Small intestine (tissue), 7 donors: ENCODE data around the gene ERAP2. TPM values are rescaled to one million over a fixed set of nuclear protein-coding genes. Genes with fewer than 3 reads are reported as not detected.
A peak's percentile ranks its signal among the peaks of the same experiment; 100 is the strongest.

Experiments
- DNase-seq, 2 donors: peaks; one replicate each; pipeline versions ENCODE4 v3.0.0 to v3.0.0-alpha.2; 2013
- FAIRE-seq: peaks from 2 replicates; lab custom pipeline; 2012; peaks lifted over from hg19 to GRCh38; lab: Jason Lieb, UNC
- H3K27ac ChIP-seq, 3 donors: one replicate each; pipeline ENCODE4 v1.5.1; 2013; ENCODE audit warnings: low read length in 2 of 3, mild to moderate bottlenecking in 2 of 3, control low read depth in 1 of 3, inconsistent platforms in 1 of 3, low read depth in 1 of 3, moderate library complexity in 1 of 3
- H3K27me3 ChIP-seq, 3 donors: one replicate each; pipeline ENCODE4 v1.6.1; 2013; ENCODE audit warnings: low read length in 3 of 3, inconsistent platforms in 1 of 3; ENCODE audit not compliant: control insufficient read depth in 3 of 3, insufficient read depth in 3 of 3
- H3K36me3 ChIP-seq, 3 donors: one replicate each; pipeline ENCODE4 v1.6.1; 2013; ENCODE audit warnings: low read length in 3 of 3, inconsistent platforms in 1 of 3, low read depth in 1 of 3, mild to moderate bottlenecking in 1 of 3, moderate library complexity in 1 of 3; ENCODE audit not compliant: control insufficient read depth in 3 of 3, insufficient read depth in 2 of 3
- H3K4me1 ChIP-seq, 3 donors: one replicate each; pipeline ENCODE4 v1.6.1; 2013; ENCODE audit warnings: low read length in 2 of 3, inconsistent platforms in 1 of 3, low read depth in 1 of 3, mild to moderate bottlenecking in 1 of 3, moderate library complexity in 1 of 3; ENCODE audit not compliant: control insufficient read depth in 3 of 3, insufficient read depth in 2 of 3
- H3K4me3 ChIP-seq, 3 donors: one replicate each; pipeline ENCODE4 v1.5.1; 2013; ENCODE audit warnings: low read length in 3 of 3, control low read depth in 1 of 3, inconsistent platforms in 1 of 3, low read depth in 1 of 3, mild to moderate bottlenecking in 1 of 3, moderate library complexity in 1 of 3
- H3K9me3 ChIP-seq, 2 donors: one replicate each; pipeline ENCODE4 v1.6.1; 2013; ENCODE audit warnings: low read depth in 1 of 2, low read length in 1 of 2; ENCODE audit not compliant: control insufficient read depth in 2 of 2, insufficient read depth in 1 of 2
- WGBS, 3 donors: extraction: QIAGEN DNeasy Blood & Tissue Kit; methylation state at CpG; one replicate each; pipeline ENCODE4 v1.1.7; 2013; 5-methylcytosine and 5-hydroxymethylcytosine counted together
- polyA plus RNA-seq, 4 donors: library from polyadenylated mRNA; stranded (reverse) in 3 of 4; unstranded in 1 of 4; fragments of 200-250 nt in 3 of 4; fragments of 120-200 nt in 1 of 4; gene quantifications; one replicate each; pipeline versions ENCODE4 v1.2.1 to v1.2.3, GENCODE V29; 2013
- donor health status: healthy with polysubstance abuse.
- donor health status: control.
- donor health status: control.
- donor health status: Bipolar disorder and iron deficiency.
- donor health status: healthy.

ERAP2 gene
- polyA plus RNA-seq, 4 donors = 4.1 to 43.3 (median 6.0) TPM

DNA sequence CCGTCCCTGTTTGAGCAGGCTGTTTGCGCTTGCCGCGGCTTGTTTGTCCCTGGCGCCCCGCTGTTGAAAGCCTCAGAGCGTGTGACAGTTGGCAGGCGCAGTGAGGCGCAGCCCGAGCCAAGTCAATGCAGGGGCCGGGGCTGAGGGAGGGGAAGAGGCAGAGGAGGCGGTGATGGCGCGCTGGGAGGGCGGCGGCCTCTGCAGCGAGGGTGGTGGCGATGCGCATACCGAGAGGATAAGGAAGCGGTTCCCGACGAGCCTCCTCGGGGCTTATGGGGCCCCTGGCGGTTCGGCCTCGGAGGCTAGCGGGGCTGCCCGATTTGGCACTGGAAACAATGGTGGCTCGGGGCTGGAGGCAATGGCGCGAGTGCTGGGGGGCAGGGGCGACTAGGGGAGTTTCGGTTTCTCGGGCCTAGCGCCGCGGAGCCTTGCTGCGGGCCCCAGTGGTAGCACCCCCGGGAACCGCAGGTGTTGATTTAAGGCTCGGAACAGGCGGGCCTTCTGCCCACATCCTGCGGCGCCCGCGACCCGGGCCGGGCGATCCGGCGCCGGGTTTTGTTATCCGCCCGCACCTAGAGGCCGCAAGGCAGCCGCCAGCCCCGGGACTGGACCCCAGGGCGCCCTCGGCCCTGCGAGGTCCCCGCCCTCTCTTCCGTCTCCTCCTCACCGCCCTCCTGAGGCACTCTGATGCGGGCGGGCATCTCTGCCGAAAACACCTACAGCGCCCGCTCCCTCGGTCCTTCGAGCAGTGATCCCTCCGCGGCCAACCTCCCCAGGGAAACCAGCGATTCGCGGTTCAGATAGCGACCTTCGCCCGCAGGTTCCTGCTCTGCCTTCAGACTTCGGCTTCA, 58.6 kb downstream of the ERAP2 start:
- Histone ChIP-seq H3K27me3 (no peaks in the 10 kb centered on the region), H3K4me1 (peaks cover 0 to 12% (median 9%) of the 10 kb centered on the region in 3 donors), H3K36me3 (no peaks in the 10 kb centered on the region), H3K9me3 (no peaks in the 10 kb centered on the region), H3K27ac (peak overlapping the region; percentile 92 to 97 (median 93)), H3K4me3 (peak overlapping the region; percentile 79 to 98 (median 81))
- FAIRE-seq (no peak), DNase-seq (peak; percentile 95 to 98)
- 0% methylated on average over 58 to 80 of the region's 80 CpGs for WGBS, 3 donors

DNA sequence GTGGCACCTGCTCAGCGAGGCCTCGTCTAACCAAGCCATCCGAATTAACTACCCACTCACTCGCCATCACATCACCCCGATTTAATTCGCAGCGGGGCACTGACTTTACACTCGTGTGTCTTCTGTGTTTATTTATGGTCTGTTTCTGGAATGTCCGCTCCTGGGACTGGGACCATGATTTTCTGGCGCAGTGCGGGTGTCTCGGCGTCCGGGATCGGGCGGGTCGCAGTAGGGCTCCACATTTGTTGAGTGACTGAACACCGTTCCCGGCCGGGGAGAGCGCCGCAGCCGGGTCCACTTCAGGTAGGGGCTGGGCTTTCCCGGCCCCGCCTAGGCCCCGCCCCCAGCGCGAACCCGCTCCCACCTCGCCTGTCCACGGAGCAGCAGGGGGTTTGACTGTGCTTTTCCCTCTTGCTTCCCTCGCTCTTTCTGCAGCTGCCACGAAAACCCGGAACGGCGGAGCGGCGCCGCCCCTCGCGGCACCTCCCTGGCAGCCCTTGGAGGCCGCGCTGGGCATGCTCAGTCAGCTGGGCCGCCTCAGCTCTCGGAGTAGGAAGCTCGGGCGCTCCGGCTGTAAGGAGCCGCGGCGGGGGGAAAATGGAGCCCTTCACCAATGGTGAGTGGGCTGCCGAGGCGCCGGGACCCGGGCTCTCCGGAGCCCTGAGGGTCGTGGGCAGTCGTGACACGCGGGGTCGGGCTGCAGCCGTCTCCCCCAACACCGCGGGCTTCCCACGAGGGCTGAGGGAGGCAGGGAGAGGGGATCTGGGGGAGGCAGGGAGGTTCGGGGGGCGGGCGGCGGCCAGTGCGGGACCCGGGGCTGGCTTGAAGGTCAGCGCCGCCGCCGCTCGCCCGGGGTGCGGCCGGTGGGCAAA, 59.5 kb downstream of the ERAP2 start, which contains the start of gene LNPEP:
Gene LNPEP (plus strand): TSS at position 522 of the 872 bp plus-strand sequence. CDS start 76 bp downstream, at position 598.
- H3K4me1 ChIP-seq = peaks cover 0 to 12% (median 9%) of the 10 kb centered on the region in 3 donors
- FAIRE-seq = no peak
- 0% methylated on average over 55 to 79 of the region's 79 CpGs for WGBS, 3 donors

DNA sequence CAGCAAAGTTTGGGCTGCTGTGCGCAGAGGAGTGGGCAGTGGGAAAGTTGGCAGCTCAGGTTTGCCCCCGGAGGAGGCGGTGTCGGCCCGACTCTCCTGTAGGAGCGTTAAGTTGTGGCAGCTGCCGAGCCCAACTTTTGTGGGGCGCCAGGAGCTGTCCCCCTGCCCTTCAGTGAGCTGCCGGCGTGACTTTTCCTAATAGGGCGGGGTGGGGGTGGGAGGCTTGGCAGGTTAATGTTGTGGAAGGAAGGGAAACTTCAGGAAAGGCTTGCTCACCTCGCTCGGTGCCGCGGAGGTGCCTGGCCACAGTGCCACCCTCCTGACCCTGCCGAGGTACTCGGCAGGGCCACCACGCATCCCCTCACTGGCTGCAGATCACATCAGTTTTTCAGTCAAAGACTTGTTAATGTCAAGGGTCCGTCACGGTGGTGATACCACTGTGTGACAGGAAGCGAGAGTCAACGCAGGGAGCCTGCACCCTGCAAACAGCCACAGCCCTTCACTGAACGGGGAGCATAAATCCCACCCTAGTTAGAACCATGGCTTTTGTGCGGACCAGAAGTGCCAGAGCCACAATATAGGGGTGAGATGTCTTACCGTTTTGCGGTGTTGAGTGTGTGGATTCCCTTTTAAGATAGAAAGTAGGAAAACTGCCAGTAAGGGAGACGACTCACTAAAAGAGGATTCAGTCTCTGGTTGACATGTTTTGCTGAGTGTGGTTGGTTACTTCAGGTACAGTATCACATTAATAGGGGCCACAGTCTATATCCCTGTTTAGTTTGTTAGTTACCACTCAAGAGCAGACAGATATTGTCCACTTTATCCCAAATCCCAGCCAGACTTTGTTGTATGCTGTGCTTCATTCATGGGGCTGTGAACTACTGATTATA, 60.4 kb downstream of the ERAP2 start:
- no peaks in the 10 kb centered on the region for H3K27me3 ChIP-seq
- DNase-seq (peak; percentile 54 to 74), FAIRE-seq (no peak)
- H3K4me1 ChIP-seq = peaks cover 0 to 12% (median 9%) of the 10 kb centered on the region in 3 donors
- H3K27ac ChIP-seq = peak overlapping the region; percentile 92 to 97 (median 93)
- H3K4me3 ChIP-seq = peak overlapping the region; percentile 79 to 98 (median 81)
- H3K36me3 ChIP-seq = peaks cover 0 to 2% (median 0%) of the 10 kb centered on the region in 3 donors
- 0% methylated on average over 25 to 27 of the region's 27 CpGs for WGBS, 3 donors
- no peaks in the 10 kb centered on the region for H3K9me3 ChIP-seq

More for the DNA sequence above, 59.5 kb downstream of the ERAP2 start, which contains the start of gene LNPEP:
- Histone ChIP-seq H3K4me3 (peak within 1 kb of the TSS; percentile 79 to 98 (median 81)), H3K36me3 (no peaks in the 10 kb centered on the region), H3K9me3 (no peaks in the 10 kb centered on the region), H3K27ac (peak within 1 kb of the TSS; percentile 92 to 97 (median 93)), H3K27me3 (no peaks in the 10 kb centered on the region)
- peak; percentile 98 to 99 for DNase-seq

DNA sequence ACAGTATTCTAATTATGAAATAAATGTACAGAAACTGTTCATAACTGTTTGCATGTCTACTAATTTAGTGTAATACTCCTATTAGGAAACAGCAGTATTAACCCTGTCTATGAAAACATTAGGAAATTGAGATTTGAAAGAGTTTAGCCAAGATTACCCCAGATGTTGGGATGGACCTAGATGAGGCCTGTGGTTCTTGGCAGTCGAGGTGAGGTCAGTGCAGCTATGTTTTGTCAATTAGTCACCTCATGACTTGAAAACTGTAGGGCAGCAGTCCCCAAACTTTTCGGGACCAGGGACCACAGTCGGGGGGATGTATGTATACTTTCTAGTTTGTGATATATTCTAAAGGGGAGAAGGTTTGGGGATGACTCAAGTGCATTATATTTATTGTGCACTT, 64.3 kb downstream of the ERAP2 start:
- 75 to 87% (median 77%) methylated on average over 3 of the region's 3 CpGs for WGBS, 3 donors
- FAIRE-seq = no peak
- Histone ChIP-seq H3K4me1 (peaks cover 0 to 2% (median 0%) of the 10 kb centered on the region in 3 donors), H3K27me3 (no peaks in the 10 kb centered on the region), H3K4me3 (no peak overlapping the region), H3K36me3 (peaks cover 0 to 8% (median 0%) of the 10 kb centered on the region in 3 donors), H3K9me3 (no peaks in the 10 kb centered on the region), H3K27ac (no peak overlapping the region)
- no peak for DNase-seq

GRCh38 chr5:96941140-96941539, 64.8 kb downstream of the ERAP2 start:
- Histone ChIP-seq H3K4me1 (peaks cover 0 to 2% (median 0%) of the 10 kb centered on the region in 3 donors), H3K9me3 (no peaks in the 10 kb centered on the region), H3K27me3 (no peaks in the 10 kb centered on the region), H3K27ac (no peak overlapping the region), H3K4me3 (no peak overlapping the region), H3K36me3 (peaks cover 0 to 8% (median 0%) of the 10 kb centered on the region in 3 donors)
- WGBS, 3 donors = 63 to 89% (median 89%) methylated on average over 4 of the region's 4 CpGs
- no peak for FAIRE-seq
- no peak for DNase-seq

GRCh38 chr5:96942078-96942477, 65.8 kb downstream of the ERAP2 start:
- FAIRE-seq = no peak
- no peak for DNase-seq
- Histone ChIP-seq H3K27ac (no peak overlapping the region), H3K27me3 (no peaks in the 10 kb centered on the region), H3K9me3 (no peaks in the 10 kb centered on the region), H3K36me3 (peaks cover 0 to 8% (median 0%) of the 10 kb centered on the region in 3 donors), H3K4me3 (no peak overlapping the region), H3K4me1 (peaks cover 0 to 2% (median 0%) of the 10 kb centered on the region in 3 donors)
- WGBS, 3 donors = 91 to 95% (median 93%) methylated on average over 9 of the region's 9 CpGs

DNA sequence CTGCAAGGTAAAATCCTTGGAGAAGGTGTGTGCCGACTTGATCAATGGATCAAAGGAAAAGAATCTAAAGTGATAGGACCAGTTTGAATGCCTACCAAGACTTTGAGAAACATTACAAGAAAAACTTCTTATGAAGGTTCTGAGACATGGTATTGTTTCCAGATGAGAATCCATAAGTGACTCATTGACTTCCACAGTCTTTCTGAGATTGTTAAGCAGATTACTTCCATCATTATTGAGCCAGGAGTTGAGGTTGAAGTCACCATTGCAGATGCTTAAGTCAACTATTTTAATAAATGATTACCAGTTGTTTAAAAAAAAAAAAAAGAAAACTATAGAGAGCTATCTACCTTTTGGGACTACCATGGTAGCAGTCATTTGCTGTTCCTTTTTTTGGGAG, 66.6 kb downstream of the ERAP2 start:
- 94 to 97% (median 97%) methylated on average over 1 of the region's 1 CpG for WGBS, 3 donors
- FAIRE-seq (no peak), DNase-seq (no peak)
- H3K36me3 ChIP-seq = peaks cover 0 to 8% (median 0%) of the 10 kb centered on the region in 3 donors
- H3K27ac ChIP-seq = no peak overlapping the region
- H3K27me3 ChIP-seq = no peaks in the 10 kb centered on the region
- no peaks in the 10 kb centered on the region for H3K9me3 ChIP-seq
- no peaks in the 10 kb centered on the region for H3K4me1 ChIP-seq
- no peak overlapping the region for H3K4me3 ChIP-seq
